ENCODE results near the gene PIM2. TPM values are rescaled to one million over a fixed set of nuclear protein-coding genes. Genes with fewer than 3 reads are reported as not detected.

The PIM2 gene
- total RNA-seq, 1 donor = 4.3 TPM

DNA sequence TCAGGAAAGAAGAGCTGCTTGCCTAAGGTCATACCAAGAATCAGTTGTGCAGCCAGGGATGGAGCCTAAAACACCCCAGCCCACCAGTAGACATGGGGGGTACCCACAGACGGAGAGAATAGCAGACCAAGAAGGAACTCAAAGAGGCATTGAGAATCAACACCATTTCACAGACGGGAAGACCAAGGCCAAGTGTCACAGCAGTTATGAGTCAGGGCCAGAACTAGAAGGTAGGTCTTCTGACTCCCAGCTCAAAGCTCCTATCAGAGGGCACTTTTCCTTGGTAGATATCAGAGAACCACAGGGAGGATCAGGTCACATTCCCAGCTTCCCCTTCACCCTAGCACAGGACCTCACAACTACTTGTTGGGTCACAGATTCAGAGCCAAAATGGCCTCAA lies 24.1 kb upstream of the PIM2 start:
- peaks cover 3% of the 10 kb centered on the region for H3K4me1 ChIP-seq (ENCODE audit: insufficient read depth, low read length)
- no peak overlapping the region for H3K4me2 ChIP-seq (ENCODE audit: insufficient read depth, low read length)
- H4K20me1 ChIP-seq (ENCODE audit: insufficient read depth, low read length) = peaks cover 36% of the 10 kb centered on the region
- H3K79me2 ChIP-seq (ENCODE audit: insufficient read depth, low read length) = peaks cover 81% of the 10 kb centered on the region
- H3K36me3 ChIP-seq (ENCODE audit: insufficient read depth, low read length) = peaks cover 25% of the 10 kb centered on the region
- H3K4me3 ChIP-seq (ENCODE audit: insufficient read depth, low read length) = no peak overlapping the region
- H3K27ac ChIP-seq (ENCODE audit: low read depth, low read length) = no peak overlapping the region
- H3K27me3 ChIP-seq (ENCODE audit: insufficient read depth, low read length) = no peaks in the 10 kb centered on the region
- H2AFZ ChIP-seq (ENCODE audit: low read length) = no peak overlapping the region
- H3K9me3 ChIP-seq (ENCODE audit: low read depth, low read length) = no peaks in the 10 kb centered on the region
- no peak for DNase-seq (ENCODE audit: insufficient read length, low spot score, missing footprints)
- TF ChIP-seq, protein P1, sequence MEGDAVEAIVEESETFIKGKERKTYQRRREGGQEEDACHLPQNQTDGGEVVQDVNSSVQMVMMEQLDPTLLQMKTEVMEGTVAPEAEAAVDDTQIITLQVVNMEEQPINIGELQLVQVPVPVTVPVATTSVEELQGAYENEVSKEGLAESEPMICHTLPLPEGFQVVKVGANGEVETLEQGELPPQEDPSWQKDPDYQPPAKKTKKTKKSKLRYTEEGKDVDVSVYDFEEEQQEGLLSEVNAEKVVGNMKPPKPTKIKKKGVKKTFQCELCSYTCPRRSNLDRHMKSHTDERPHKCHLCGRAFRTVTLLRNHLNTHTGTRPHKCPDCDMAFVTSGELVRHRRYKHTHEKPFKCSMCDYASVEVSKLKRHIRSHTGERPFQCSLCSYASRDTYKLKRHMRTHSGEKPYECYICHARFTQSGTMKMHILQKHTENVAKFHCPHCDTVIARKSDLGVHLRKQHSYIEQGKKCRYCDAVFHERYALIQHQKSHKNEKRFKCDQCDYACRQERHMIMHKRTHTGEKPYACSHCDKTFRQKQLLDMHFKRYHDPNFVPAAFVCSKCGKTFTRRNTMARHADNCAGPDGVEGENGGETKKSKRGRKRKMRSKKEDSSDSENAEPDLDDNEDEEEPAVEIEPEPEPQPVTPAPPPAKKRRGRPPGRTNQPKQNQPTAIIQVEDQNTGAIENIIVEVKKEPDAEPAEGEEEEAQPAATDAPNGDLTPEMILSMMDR (IDR thresholded peaks at IDR 0.05; ENCODE audit: extremely low read depth, low read depth, low read length) = no peak

DNA sequence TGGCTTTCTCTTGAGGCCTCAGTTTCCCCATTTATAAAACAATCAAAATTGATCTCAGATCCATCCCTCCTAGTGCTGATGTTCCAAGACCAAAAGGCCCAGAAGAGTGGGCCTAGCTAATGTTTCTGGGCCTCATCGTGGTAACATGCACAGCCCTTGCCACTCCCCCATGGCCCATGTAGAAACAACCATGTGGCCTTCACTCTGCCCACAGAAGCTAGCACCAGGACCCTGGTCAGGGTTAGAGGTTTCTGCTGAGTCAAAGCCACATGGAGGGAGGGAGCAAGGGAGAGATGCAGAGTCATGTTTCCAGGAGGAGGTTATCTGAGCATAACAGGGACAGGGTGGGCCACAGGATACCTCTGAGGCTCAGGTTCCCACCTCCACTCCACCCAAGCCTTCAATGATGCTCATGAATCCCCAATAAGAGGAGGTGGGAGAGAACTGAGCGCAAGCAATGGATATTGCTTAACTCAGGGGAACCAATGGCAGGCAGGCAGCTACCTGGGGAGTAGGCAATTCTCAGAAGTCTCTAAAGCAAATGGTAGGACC lies 21.7 kb upstream of the PIM2 start:
- peak; percentile 72 for DNase-seq (ENCODE audit: insufficient read length, low spot score, missing footprints)
- peaks cover 7% of the 10 kb centered on the region for H3K4me1 ChIP-seq (ENCODE audit: insufficient read depth, low read length)
- H3K36me3 ChIP-seq (ENCODE audit: insufficient read depth, low read length) = peaks cover 25% of the 10 kb centered on the region
- peaks cover 79% of the 10 kb centered on the region for H3K79me2 ChIP-seq (ENCODE audit: insufficient read depth, low read length)
- no peak overlapping the region for H3K4me2 ChIP-seq (ENCODE audit: insufficient read depth, low read length)
- peaks cover 34% of the 10 kb centered on the region for H4K20me1 ChIP-seq (ENCODE audit: insufficient read depth, low read length)
- H3K9me3 ChIP-seq (ENCODE audit: low read depth, low read length) = no peaks in the 10 kb centered on the region
- no peak overlapping the region for H2AFZ ChIP-seq (ENCODE audit: low read length)
- no peak overlapping the region for H3K4me3 ChIP-seq (ENCODE audit: insufficient read depth, low read length)
- H3K27me3 ChIP-seq (ENCODE audit: insufficient read depth, low read length) = no peaks in the 10 kb centered on the region
- TF ChIP-seq, protein P1 (IDR thresholded peaks at IDR 0.05; ENCODE audit: extremely low read depth, low read depth, low read length) = no peak
- no peak overlapping the region for H3K27ac ChIP-seq (ENCODE audit: low read depth, low read length)

DNA sequence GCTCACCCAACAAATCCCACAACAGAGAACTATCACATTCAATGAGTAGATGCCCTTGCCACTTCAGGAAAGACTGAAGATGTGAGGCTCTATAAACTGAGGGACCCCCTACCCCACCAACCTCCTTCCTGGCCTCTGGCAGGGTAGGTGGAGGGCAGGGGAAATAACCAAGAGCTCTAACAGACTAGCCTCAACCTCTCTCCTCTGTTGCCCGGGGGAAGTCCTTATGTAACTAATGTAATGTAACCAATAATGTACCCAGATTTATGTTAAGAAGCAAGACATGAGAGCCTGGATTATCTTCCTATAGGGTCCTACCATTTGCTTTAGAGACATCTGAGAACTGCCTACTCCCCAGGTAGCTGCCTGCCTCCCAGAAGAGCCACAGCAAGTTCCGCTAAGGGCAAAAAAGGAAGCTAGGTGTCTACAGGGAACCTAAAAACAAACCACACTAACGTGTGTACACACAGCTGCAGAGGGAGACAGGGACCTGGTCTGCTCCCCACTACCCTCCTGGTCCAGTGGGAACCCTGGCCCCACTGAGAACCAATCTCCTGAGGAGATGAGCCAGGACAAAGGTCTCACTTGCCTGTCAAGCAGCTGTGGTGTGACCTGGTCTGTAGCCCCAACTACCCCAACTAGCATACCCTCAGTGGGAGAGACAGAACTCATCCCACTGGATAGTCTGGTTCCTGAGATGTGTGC lies 20.9 kb upstream of the PIM2 start:
- DNase-seq (ENCODE audit: insufficient read length, low spot score, missing footprints) = no peak
- peaks cover 34% of the 10 kb centered on the region for H4K20me1 ChIP-seq (ENCODE audit: insufficient read depth, low read length)
- H3K79me2 ChIP-seq (ENCODE audit: insufficient read depth, low read length) = peaks cover 73% of the 10 kb centered on the region
- peaks cover 31% of the 10 kb centered on the region for H3K36me3 ChIP-seq (ENCODE audit: insufficient read depth, low read length)
- H3K4me1 ChIP-seq (ENCODE audit: insufficient read depth, low read length) = peaks cover 7% of the 10 kb centered on the region
- H3K27me3 ChIP-seq (ENCODE audit: insufficient read depth, low read length) = no peaks in the 10 kb centered on the region
- no peak overlapping the region for H2AFZ ChIP-seq (ENCODE audit: low read length)
- no peak overlapping the region for H3K4me3 ChIP-seq (ENCODE audit: insufficient read depth, low read length)
- no peaks in the 10 kb centered on the region for H3K9me3 ChIP-seq (ENCODE audit: low read depth, low read length)
- peak overlapping the region; percentile 20 for H3K27ac ChIP-seq (ENCODE audit: low read depth, low read length)
- H3K4me2 ChIP-seq (ENCODE audit: insufficient read depth, low read length) = no peak overlapping the region
- TF ChIP-seq, protein P1 (IDR thresholded peaks at IDR 0.05; ENCODE audit: extremely low read depth, low read depth, low read length) = no peak

DNA sequence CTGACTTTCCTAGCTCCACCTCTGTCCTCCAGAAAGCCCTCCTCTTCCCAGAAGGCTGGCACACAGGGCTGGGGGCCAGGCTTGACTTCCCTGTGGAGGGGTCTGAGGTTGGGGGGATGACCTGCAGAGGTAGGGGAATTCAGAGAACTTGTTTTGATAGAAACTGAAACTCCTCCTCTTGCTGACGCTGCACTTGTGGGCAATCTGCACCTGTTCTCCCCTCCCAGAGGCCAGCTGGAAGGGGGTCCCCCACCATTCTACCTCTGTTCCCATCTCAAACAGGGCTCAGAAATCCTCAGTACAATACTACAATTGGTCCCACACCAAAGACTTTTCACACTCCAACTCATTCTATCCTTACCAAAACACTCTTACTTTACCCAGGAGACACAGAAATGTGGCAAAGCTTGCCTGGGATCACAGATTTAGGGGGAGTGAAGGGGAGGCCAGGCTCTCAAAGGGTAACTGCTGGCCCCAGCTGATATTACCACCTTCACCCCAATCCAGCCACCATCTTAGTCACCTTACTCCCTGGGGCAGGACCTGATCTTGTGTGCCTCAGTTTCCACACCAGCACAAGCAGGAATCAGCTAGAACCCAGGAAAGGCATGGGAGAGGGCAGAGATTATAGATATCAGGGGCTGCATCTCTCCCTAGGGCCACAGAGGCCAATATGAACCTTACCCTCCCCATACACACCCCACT lies 20.0 kb upstream of the PIM2 start:
- peaks cover 31% of the 10 kb centered on the region for H4K20me1 ChIP-seq (ENCODE audit: insufficient read depth, low read length)
- TF ChIP-seq, protein P1 (IDR thresholded peaks at IDR 0.05; ENCODE audit: extremely low read depth, low read depth, low read length) = no peak
- H3K9me3 ChIP-seq (ENCODE audit: low read depth, low read length) = no peaks in the 10 kb centered on the region
- H3K4me1 ChIP-seq (ENCODE audit: insufficient read depth, low read length) = peaks cover 7% of the 10 kb centered on the region
- H3K27ac ChIP-seq (ENCODE audit: low read depth, low read length) = no peak overlapping the region
- peaks cover 37% of the 10 kb centered on the region for H3K36me3 ChIP-seq (ENCODE audit: insufficient read depth, low read length)
- no peak overlapping the region for H3K4me2 ChIP-seq (ENCODE audit: insufficient read depth, low read length)
- no peak for DNase-seq (ENCODE audit: insufficient read length, low spot score, missing footprints)
- H3K4me3 ChIP-seq (ENCODE audit: insufficient read depth, low read length) = no peak overlapping the region
- peaks cover 66% of the 10 kb centered on the region for H3K79me2 ChIP-seq (ENCODE audit: insufficient read depth, low read length)
- H2AFZ ChIP-seq (ENCODE audit: low read length) = no peak overlapping the region
- H3K27me3 ChIP-seq (ENCODE audit: insufficient read depth, low read length) = no peaks in the 10 kb centered on the region

Data from osteoblast (primary cell).